Progenitor cell of endocrine pancreas (in vitro differentiated cells): ENCODE data around the gene SLC34A3. TPM values are rescaled to one million over a fixed set of nuclear protein-coding genes. Genes with fewer than 3 reads are reported as not detected.

Experiments
- DNase-seq: peaks from one replicate; pipeline ENCODE4 v3.0.0; 2021; ENCODE audit warnings: low spot score; ENCODE audit not compliant: unreplicated experiment
- H3K27ac Mint-ChIP-seq: 2 replicates; pipeline ENCODE4 v1.8.0; 2021; ENCODE audit warnings: mild to moderate bottlenecking, moderate library complexity, mixed read lengths
- H3K27me3 Mint-ChIP-seq: 2 replicates; pipeline ENCODE4 v1.8.0; 2021; ENCODE audit warnings: mixed read lengths
- H3K36me3 Mint-ChIP-seq: 2 replicates; pipeline ENCODE4 v1.8.0; 2022; ENCODE audit warnings: mixed read lengths; ENCODE audit not compliant: insufficient read depth
- H3K4me1 Mint-ChIP-seq: 2 replicates; pipeline ENCODE4 v1.8.0; 2021; ENCODE audit warnings: low read depth, mixed read lengths
- H3K4me3 Mint-ChIP-seq: 2 replicates; pipeline ENCODE4 v1.8.0; 2021; ENCODE audit warnings: low read depth, mild to moderate bottlenecking, moderate library complexity, mixed read lengths
- H3K9me3 Mint-ChIP-seq: 2 replicates; pipeline ENCODE4 v1.8.0; 2021; ENCODE audit warnings: low read depth, mixed read lengths
- total RNA-seq: library from RNA; stranded (reverse); gene quantifications from 2 replicates; pipeline ENCODE4 v1.2.1, GENCODE V29; 2021
- TF ChIP-seq, protein P1 (sequence below): fragments of 200-600 bp; sonication (generic); IDR thresholded peaks from one replicate; pipeline ENCODE4 v1.5.0; 2021; ENCODE audit warnings: antibody characterized with exemption, mild to moderate bottlenecking; ENCODE audit not compliant: unreplicated experiment

SLC34A3 gene
- total RNA-seq, 1 donor from 2014 or later: 0.26 TPM

DNA sequence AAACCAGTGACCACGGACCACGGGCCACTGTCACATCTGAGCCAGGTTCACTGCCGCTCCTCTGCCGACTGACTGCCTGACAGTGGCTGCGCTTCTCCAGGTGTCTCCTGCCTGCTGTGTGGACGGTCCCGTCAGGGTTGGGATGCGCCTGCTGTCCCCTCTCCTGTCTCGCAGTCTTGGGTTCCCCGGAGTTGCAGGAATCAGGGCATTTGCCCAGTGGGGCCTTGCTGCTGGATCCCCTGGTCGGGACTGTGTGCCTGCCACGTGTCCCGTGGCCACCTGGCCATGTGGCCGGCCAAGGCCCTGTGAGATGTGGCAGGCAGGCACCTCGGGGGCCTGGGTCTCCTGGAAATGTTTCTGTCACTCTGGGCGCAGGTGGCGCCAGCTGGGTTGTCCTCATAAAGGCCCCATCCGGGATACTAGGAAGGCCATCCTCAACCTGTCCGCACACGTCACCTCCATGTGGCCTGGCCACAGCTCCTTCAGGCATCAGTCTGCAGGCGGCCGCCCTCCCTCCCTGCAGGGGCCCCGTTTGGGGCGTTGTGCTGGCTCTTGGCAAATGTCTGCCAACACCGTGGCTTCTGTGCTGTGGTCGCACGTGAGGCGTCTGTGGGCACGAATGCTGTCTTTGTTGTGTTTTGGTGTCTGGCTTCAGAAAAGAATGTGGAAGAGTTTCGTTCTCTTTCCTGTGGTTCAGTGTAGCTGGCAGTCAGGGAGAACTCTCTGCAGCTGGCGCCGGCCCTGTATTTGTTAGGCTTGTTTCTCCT lies 40.4 kb downstream of the SLC34A3 start:
- Mint-ChIP-seq H3K27me3 (no peaks in the 10 kb centered on the region), H3K4me1 (peaks cover 6% of the 10 kb centered on the region), H3K27ac (no peak overlapping the region), H3K9me3 (no peaks in the 10 kb centered on the region), H3K36me3 (peaks cover 17% of the 10 kb centered on the region), H3K4me3 (no peak overlapping the region)
- no peak for DNase-seq
- TF ChIP-seq, protein P1, sequence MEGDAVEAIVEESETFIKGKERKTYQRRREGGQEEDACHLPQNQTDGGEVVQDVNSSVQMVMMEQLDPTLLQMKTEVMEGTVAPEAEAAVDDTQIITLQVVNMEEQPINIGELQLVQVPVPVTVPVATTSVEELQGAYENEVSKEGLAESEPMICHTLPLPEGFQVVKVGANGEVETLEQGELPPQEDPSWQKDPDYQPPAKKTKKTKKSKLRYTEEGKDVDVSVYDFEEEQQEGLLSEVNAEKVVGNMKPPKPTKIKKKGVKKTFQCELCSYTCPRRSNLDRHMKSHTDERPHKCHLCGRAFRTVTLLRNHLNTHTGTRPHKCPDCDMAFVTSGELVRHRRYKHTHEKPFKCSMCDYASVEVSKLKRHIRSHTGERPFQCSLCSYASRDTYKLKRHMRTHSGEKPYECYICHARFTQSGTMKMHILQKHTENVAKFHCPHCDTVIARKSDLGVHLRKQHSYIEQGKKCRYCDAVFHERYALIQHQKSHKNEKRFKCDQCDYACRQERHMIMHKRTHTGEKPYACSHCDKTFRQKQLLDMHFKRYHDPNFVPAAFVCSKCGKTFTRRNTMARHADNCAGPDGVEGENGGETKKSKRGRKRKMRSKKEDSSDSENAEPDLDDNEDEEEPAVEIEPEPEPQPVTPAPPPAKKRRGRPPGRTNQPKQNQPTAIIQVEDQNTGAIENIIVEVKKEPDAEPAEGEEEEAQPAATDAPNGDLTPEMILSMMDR: no peak

GRCh38 chr9:137271696-137272076 lies 41.0 kb downstream of the SLC34A3 start:
- H3K36me3 Mint-ChIP-seq: peaks cover 17% of the 10 kb centered on the region
- H3K27me3 Mint-ChIP-seq: no peaks in the 10 kb centered on the region
- H3K4me1 Mint-ChIP-seq: peaks cover 8% of the 10 kb centered on the region
- H3K4me3 Mint-ChIP-seq: no peak overlapping the region
- no peak overlapping the region for H3K27ac Mint-ChIP-seq
- DNase-seq: no peak
- TF ChIP-seq, protein P1: no peak
- no peaks in the 10 kb centered on the region for H3K9me3 Mint-ChIP-seq

GRCh38 chr9:137272241-137273094 lies 41.8 kb downstream of the SLC34A3 start:
- Mint-ChIP-seq H3K27me3 (no peaks in the 10 kb centered on the region), H3K36me3 (peaks cover 16% of the 10 kb centered on the region), H3K27ac (no peak overlapping the region), H3K4me1 (peaks cover 13% of the 10 kb centered on the region), H3K4me3 (no peak overlapping the region), H3K9me3 (no peaks in the 10 kb centered on the region)
- no peak for DNase-seq
- TF ChIP-seq, protein P1: no peak

- Mint-ChIP-seq H3K36me3 (peaks cover 14% of the 10 kb centered on the region), H3K27ac (no peak overlapping the region), H3K9me3 (no peaks in the 10 kb centered on the region), H3K4me3 (no peak overlapping the region), H3K4me1 (peaks cover 16% of the 10 kb centered on the region), H3K27me3 (no peaks in the 10 kb centered on the region)
- TF ChIP-seq, protein P1: no peak
- DNase-seq: no peak
Observed at GRCh38 chr9:137273095-137273490, 42.4 kb downstream of the SLC34A3 start.

DNA sequence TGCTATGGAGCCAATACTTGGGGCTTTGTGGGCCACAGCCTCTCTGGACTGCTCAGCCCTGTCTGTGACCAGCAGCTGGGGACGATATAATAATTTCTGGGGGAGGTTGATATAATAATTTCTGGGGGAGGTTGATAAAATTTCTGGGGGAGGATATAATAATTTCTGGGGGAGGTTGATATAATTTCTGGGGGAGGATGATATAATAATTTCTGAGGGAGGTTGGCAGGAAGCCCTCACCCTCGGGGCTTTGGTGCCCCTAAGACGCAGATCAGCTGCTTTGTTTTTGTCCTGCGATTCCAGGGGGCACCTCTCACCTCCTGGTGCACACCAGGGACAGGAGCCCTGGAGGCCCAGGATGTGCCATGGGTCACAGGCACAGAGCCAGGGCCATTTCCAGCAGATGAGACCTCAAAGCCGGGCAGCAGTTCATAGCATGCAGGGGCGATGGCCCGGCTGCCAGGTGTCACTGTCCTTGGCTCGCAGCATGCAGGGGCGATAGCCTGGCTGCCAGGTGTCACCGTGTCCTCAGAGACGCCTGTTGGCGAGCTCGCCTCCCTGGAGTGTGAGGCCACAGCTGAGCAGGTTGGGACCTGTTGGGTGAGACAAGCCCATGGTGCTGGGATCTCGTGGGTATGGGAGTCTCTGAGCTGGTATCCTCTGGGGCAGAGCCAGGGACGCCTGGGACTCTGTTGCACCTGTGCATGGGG lies 43.1 kb downstream of the SLC34A3 start:
- H3K27me3 Mint-ChIP-seq: no peaks in the 10 kb centered on the region
- H3K9me3 Mint-ChIP-seq: no peaks in the 10 kb centered on the region
- TF ChIP-seq, protein P1: no peak
- H3K27ac Mint-ChIP-seq: no peak overlapping the region
- no peak overlapping the region for H3K4me3 Mint-ChIP-seq
- H3K4me1 Mint-ChIP-seq: peaks cover 16% of the 10 kb centered on the region
- peaks cover 11% of the 10 kb centered on the region for H3K36me3 Mint-ChIP-seq
- no peak for DNase-seq
